Medulla oblongata (tissue), 1 donor: ENCODE data around the gene MGME1.

Experiments
- DNase-seq: peaks from one replicate; pipeline ENCODE4 v3.0.0-alpha.2; 2015; ENCODE audit errors: extremely low spot score

The MGME1 gene

DNA sequence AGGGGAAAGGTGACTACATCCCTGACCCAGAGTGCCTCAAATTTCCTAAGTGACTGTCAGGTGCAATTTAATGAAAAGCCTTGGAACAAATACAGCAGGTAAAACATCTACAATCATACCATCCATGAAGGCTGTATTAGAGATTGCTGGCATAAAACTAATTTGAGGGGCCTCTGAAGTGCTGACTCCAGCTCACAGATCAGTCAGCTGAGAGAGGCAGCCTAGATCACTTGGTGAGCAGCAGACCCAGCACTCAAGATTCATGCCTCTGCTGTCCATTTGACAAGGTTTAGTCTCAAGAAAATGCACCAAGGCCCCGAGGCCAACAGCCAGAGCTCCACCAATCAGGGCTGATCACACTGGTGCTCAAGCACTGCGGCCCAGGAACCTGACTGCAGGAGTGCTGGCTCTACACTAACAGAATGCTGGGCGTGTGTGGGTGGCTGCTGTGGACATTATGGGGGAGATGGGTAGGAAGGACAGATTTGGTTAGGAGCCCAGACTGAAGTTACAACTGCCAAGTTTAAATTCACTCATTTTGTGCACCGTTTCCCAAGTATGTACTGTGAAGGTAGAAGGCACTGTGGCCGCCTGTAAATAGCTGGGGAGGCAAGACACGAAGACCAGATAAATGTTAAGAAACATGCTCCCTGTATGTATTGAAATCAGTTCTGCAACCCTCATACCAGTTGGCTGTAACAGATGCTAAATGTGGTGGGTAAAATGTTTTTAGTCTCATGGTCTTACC is 28.4 kb upstream of the MGME1 start:
- no peak for DNase-seq

DNA sequence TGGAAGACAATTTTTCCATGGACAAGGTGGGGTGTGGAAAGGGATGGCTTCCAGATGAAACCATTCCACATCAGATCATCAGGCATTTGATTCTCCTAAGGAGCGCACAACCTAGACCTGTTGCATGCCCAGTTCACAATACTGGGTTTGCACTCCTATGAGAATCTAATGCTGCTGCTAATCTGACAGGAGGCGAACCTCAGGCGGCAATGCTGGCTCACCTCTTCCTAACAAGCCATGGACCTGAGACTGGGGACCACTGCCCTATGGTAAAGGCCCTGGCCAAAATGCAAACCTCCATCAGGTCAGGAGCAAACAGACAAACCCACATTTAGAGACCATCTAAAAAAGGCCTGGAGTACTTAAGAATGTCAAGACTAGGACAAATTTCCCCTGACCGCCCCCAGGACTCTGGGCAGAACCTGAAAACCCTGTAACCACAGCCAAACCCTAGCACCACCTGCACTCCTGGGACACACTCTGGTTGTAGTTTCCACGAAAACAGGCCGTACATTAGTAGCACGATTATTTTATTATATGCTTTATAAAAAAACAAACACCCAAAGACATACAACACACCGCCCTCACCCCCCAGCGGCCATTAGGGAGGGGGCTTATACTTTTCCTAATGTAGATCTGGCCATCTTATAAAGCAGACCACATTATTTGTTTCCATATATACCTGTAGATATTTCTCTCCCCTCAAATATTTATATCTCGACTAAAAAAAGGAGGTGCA is 27.6 kb upstream of the MGME1 start:
- no peak for DNase-seq

- no peak for DNase-seq
Observed at GRCh38 chr20:17941826-17942196, 27.0 kb upstream of the MGME1 start.

DNA sequence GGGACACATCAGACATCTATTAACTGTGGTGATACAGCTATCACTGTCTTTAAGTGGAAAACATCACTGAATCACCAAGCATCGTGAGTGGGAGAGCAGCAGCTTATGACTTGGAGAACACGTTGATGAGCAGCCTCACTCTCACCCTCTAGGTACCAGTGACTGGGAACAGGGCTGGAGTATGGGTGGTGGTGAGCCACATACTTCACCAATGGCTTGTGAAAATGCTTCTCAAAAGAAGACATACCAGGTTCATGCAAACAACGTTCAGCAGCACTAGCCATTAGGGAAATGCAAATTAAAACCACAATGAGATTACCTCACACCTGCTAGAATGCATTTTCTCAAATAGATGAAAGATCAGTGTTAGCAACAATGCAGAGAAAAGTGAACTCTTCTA is 25.5 kb upstream of the MGME1 start:
- DNase-seq, result no peak

DNA sequence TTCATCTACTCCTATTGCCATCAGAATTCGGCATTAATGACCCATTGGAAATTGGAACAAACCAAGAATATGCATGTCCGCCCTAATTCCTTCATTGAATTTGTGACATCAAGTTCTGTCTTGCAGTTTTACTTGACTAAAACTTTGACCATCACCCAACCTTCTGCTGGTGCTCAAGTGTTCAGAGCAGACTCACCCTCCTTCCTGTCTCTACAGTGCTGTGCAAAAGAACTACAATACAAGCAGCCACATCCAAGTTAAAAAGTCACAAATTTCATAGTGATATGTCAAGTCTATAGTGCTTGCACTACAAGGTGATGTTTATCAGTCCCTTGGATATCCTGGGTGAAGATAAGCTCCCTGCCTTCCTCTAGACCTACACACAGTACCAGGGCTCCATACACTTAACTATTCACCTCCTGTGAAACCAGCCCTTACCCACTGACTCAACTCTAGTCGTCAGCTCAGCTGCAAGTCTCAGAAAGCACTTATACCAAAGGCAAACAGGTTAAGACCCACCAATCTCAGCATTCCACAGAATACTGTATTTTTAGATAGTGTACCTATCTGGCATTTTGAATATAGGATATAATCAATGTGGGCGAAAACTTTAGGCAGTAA is 23.9 kb upstream of the MGME1 start:
- no peak for DNase-seq

DNA sequence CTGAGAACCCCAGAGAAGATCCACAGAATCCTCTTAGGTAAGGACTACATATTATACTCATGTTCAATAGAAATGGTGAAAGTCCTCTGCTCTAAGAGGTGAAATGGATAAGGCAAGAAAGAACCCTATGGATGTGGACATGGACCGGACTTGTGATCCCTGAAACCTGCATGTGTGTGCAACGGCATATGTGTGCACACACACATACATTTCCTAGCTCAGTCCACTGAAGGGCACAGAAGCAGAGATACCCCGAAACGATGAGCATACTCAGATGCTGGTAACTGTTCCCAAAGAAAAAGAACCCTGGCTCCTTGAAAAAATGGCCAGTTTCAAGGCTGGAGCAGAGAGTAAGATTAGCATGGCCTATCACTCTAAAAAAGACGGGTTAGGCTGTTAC is 22.8 kb upstream of the MGME1 start:
- DNase-seq, result no peak

- no peak for DNase-seq
Observed at GRCh38 chr20:17946572-17947473, 22.0 kb upstream of the MGME1 start.

DNA sequence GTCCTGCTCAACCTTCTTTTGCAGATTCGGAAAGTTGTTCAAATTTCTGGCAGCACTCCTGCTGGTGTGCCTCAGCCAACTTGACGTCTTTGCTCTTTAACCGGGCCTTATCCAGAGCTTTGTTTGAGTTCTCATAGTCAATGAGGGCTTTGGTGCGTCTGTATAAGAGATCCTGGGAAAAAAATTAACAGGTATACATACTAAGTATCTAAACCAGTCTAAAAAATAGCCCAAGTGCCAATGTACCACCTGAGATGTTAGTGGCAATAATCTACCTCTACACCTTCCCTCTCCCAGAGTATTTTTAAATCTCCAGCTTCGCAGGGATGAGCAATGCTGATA is 21.4 kb upstream of the MGME1 start:
- no peak for DNase-seq

GRCh38 chr20:17948442-17948841 is 20.4 kb upstream of the MGME1 start:
- no peak for DNase-seq

GRCh38 chr20:17949899-17950298 is 18.9 kb upstream of the MGME1 start:
- DNase-seq, result no peak

- DNase-seq, result no peak
Observed at GRCh38 chr20:17950670-17951069, 18.1 kb upstream of the MGME1 start.

DNA sequence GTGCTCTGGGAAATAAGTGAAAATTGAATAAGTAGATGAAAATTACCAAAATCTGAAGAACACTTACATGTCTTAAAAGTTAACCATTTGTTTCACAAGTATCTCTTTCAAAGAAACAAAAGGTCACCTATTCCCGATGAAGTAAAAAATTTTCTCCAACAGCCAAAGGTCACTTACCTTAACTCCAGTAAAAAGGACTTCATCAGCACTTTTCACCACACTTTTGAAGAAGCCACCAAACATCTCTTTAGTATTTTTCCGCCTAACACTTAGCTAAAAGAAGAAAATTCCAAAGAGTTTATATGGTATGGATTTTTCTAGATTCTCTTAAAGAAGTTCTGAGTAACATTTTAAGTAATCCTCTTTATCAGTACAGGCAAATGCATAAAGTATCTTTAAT is 17.5 kb upstream of the MGME1 start:
- DNase-seq, result no peak

- DNase-seq, result no peak
Observed at GRCh38 chr20:17952692-17953684, 15.8 kb upstream of the MGME1 start.

GRCh38 chr20:17953935-17954334 is 14.9 kb upstream of the MGME1 start:
- no peak for DNase-seq

GRCh38 chr20:17955302-17955701 is 13.5 kb upstream of the MGME1 start:
- DNase-seq, result no peak

GRCh38 chr20:17956099-17956685 is 12.6 kb upstream of the MGME1 start:
- DNase-seq, result no peak

- DNase-seq, result no peak
Observed at GRCh38 chr20:17957505-17958363, 11.1 kb upstream of the MGME1 start.

DNA sequence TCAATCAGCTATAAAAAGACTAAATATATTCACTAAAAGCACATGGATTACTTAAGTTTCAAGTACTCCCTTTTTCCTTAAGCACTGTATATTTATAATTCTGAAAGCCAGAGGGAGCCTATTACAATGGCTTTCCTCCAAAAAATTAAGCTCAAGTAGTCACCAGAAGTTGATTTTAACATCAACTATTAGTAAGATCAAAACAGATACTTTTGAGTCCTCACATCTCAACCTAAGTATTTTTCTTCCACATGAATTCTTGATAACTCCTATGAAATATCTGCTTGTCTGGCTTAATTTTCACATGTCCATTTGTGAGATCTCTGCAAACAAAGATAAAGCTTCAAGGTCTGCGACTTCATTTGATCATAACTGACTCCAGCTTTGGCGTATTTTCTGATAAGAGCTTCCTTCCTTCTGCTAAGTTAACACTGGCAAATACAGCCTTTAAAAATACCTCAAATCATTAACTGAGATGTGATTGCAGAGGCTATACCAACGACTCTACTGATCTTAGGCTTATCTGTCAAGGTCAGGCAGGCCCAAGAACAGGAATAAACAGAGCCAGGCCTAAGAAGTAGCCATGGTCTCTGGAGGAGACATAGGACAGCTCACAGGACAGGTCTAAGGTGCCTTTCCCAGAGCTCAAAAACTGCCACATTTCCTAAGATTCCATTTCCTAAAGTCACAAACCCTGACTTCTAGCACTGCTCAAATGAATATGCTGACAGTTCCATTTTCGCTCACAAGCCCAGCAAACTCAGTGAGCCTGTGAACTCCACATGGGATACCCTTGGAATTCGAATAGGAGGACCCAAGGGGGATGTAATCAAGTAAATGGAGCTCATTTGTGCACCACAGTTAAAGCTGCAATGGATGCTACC is 10.2 kb upstream of the MGME1 start:
- no peak for DNase-seq

GRCh38 chr20:17959257-17959627 is 9.6 kb upstream of the MGME1 start:
- DNase-seq, result no peak
